HepG2 (cell line): Measurements from ENCODE around the gene SERPINE3. TPM values are rescaled to one million over a fixed set of nuclear protein-coding genes. Genes with fewer than 3 reads are reported as not detected.

Experiments used
- ATAC-seq: fragments of 200-7000 bp; cut with Tn5 transposase; 3 replicates; pipeline ENCODE4 v1.9.1; 2020; ENCODE audit warnings: mild to moderate bottlenecking, moderate library complexity
- BruUV-seq: library from RNA; stranded (reverse); fragments of 400-500 nt; replicated peaks from 2 replicates; lab custom pipeline; 2021; lab: Mats Ljungman, UMichigan
- CTCF ChIA-PET: fragments of 300-600 bp; formaldehyde crosslinking; extraction: SDS; loops from one replicate; lab custom pipeline; 2021; ENCODE audit warnings: low total read pairs, inconsistent platforms, low intra/inter-chr PET ratio; lab: Yijun Ruan, JAX
- POLR2A ChIA-PET: fragments of 350-600 bp; sonication (Branson Sonifier 250); formaldehyde crosslinking; loops from one replicate; lab custom pipeline; 2020; ENCODE audit warnings: antibody characterized with exemption, inconsistent platforms; lab: Yijun Ruan, JAX
- DNase-seq: peaks from one replicate; pipeline ENCODE4 v3.0.0-alpha.2; 2015; ENCODE audit warnings: low spot score
- FAIRE-seq: peaks from 3 replicates; lab custom pipeline; 2011; peaks lifted over from hg19 to GRCh38; lab: Jason Lieb, UNC
- H2AFZ ChIP-seq: one replicate; pipeline ENCODE4 v1.6.1; 2011; ENCODE audit warnings: low read length, inconsistent platforms
- H3K27ac ChIP-seq: fragments of 300-600 bp; 3 replicates; pipeline ENCODE4 v1.8.0; 2011; ENCODE audit warnings: mixed run types, mild to moderate bottlenecking, mixed read lengths, low read length, inconsistent platforms; ENCODE audit not compliant: insufficient read depth; ENCODE audit errors: extremely low read length
- H3K27me3 ChIP-seq, 2 experiments: fragments of 200-600 bp in 1 of 2; 2 replicates in 1 of 2; 3 replicates in 1 of 2; pipeline versions ENCODE4 v1.6.0 to v1.8.0; 2011; ENCODE audit warnings: low read length in 2 of 2, mild to moderate bottlenecking in 2 of 2, moderate library complexity in 2 of 2, inconsistent platforms in 1 of 2; ENCODE audit not compliant: insufficient read depth in 2 of 2, control insufficient read depth in 1 of 2
- H3K36me3 ChIP-seq, 2 experiments: fragments of 200-600 bp in 1 of 2; replicated peaks in 1 of 2; 2 replicates in 1 of 2; 3 replicates in 1 of 2; pipeline versions ENCODE4 v1.5.1 to v1.8.0; 2011; ENCODE audit warnings: low read length in 2 of 2, inconsistent platforms in 1 of 2; ENCODE audit not compliant: insufficient read depth in 2 of 2, control insufficient read depth in 1 of 2
- H3K4me1 ChIP-seq: 2 replicates; pipeline ENCODE4 v1.5.1; 2012; ENCODE audit warnings: low read length, inconsistent platforms; ENCODE audit not compliant: insufficient read depth
- H3K4me2 ChIP-seq: 2 replicates; pipeline ENCODE4 v1.6.0; 2011; ENCODE audit warnings: low read depth, low read length, inconsistent platforms
- H3K4me3 ChIP-seq, 3 experiments: fragments of 200-600 bp in 1 of 3; sonication (generic), shearing (Covaris generic) in 1 of 3; replicated peaks in 1 of 3; 2 replicates each; pipeline ENCODE4 v1.5.1; 2011 to 2016; ENCODE audit warnings: low read length in 3 of 3, inconsistent platforms in 2 of 3, low read depth in 2 of 3, mild to moderate bottlenecking in 2 of 3, control low read depth in 1 of 3, mixed read lengths in 1 of 3; ENCODE audit not compliant: insufficient read depth in 1 of 3
- H3K79me2 ChIP-seq: one replicate; pipeline ENCODE4 v1.6.1; 2011; ENCODE audit warnings: low read length, inconsistent platforms; ENCODE audit not compliant: insufficient read depth
- H3K9ac ChIP-seq: 2 replicates; pipeline ENCODE4 v1.6.0; 2011; ENCODE audit warnings: mild to moderate bottlenecking, low read depth, low read length, inconsistent platforms; ENCODE audit not compliant: insufficient read depth
- H3K9me3 ChIP-seq: 2 replicates; pipeline ENCODE4 v1.5.1; 2012; ENCODE audit warnings: mild to moderate bottlenecking, low read length
- H4K20me1 ChIP-seq: 2 replicates; pipeline ENCODE4 v1.6.0; 2011; ENCODE audit warnings: inconsistent platforms, mild to moderate bottlenecking, low read length, moderate library complexity; ENCODE audit not compliant: insufficient read depth
- CEBPB ChIP-seq: IDR thresholded peaks from 2 replicates; pipeline ENCODE4 v1.6.1; 2011; ENCODE audit warnings: low read depth, low read length, improper control_type of control experiment, borderline replicate concordance
- CREB1 ChIP-seq, 2 experiments: fragments of 450-650 bp in 1 of 2; IDR thresholded peaks; 2 replicates each; pipeline ENCODE4 v1.6.1; 2016 to 2017; ENCODE audit warnings: control low read depth in 1 of 2, mild to moderate bottlenecking in 1 of 2, missing compliant biosample characterization in 1 of 2, missing genetic modification characterization in 1 of 2
- SMC3 ChIP-seq: IDR thresholded peaks from 2 replicates; pipeline ENCODE4 v1.6.1; 2011; ENCODE audit warnings: low read length, improper control_type of control experiment
- ZNF143 ChIP-seq: sonication (generic); formaldehyde crosslinking; IDR thresholded peaks from 2 replicates; pipeline ENCODE4 v1.4.0; 2020; ENCODE audit warnings: missing genetic modification reagents
- ZNF891 ChIP-seq: sonication (generic); formaldehyde crosslinking; IDR thresholded peaks from 2 replicates; pipeline ENCODE4 v1.5.0; 2020; ENCODE audit warnings: mild to moderate bottlenecking, missing genetic modification reagents
- WGBS: methylation state at CpG from one replicate; pipeline ENCODE4 v1.1.6; 2017; ENCODE audit warnings: low lambda C conversion rate; 5-methylcytosine and 5-hydroxymethylcytosine counted together
- in situ Hi-C: cut with HindIII; loops from 2 replicates; pipeline ENCODE4 v1.10.0; 2017; ENCODE audit warnings: low pct_unique_long_range_greater_than_20kb; ENCODE audit not compliant: extremely low pct_ligation_motif_present
- intact Hi-C: fragments of 100-400 bp; cut with micrococcal nuclease; formaldehyde crosslinking; loops from one replicate; pipeline ENCODE4 v1.10.0; 2022; ENCODE audit not compliant: unreplicated experiment
- polyA plus RNA-seq, 8 experiments: library from polyadenylated mRNA; depleted of rRNA in 3 of 8; stranded (reverse) in 7 of 8; unstranded in 1 of 8; fragments of >200 nt; fragmentation: Illumina TruSeq in 4 of 8; extraction: Trizol in 4 of 8; gene quantifications; 2 replicates each; pipeline versions ENCODE4 v1.2.1 to v1.2.3, GENCODE V29; 2011 to 2016; ENCODE audit warnings: low read depth in 4 of 8, missing spikeins in 1 of 8, mixed read lengths in 1 of 8; ENCODE audit not compliant: insufficient read depth in 1 of 8
- total RNA-seq, 5 experiments: library from RNA; depleted of rRNA; stranded (reverse); fragments of >200 nt; fragmentation: Illumina TruSeq; extraction: Trizol; gene quantifications; 2 replicates each; pipeline ENCODE4 v1.2.3, GENCODE V29; 2016; ENCODE audit warnings: low read depth in 1 of 5

Gene SERPINE3
- total and polyA plus RNA-seq, 2 of the 13 experiments (the other 11 are each of a cell fraction or from before 2014, with no cell fraction given) = not detected

DNA sequence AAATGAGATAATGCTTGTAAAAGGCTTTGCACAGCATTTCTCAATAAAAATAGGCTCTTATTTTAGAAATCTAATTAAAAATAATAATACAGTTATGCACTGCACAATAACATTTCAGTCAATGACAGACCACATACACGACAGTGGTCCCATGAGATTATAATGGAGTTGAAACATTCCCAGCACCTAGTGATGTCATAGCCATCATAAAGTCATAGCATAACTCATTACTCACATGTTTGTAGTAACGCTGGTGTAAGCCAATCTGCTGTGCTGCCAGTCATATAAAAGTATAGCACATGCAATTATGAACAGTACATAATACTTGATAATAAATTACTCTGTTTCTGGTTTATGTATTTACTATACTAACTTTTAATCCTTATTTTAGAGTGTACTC is 12.7 kb upstream of the SERPINE3 start:
- Histone ChIP-seq H3K9ac (no peak overlapping the region), H3K4me2 (no peak overlapping the region), H3K27me3 (peaks cover 2 to 6% of the 10 kb centered on the region in 2 experiments; a peak in 2 of 5 replicates), H3K9me3 (no peaks in the 10 kb centered on the region), H3K4me3 (no peak overlapping the region), H3K36me3 (no peaks in the 10 kb centered on the region), H3K79me2 (no peaks in the 10 kb centered on the region), H3K4me1 (no peaks in the 10 kb centered on the region), H3K27ac (no peak overlapping the region), H2AFZ (no peak overlapping the region), H4K20me1 (no peaks in the 10 kb centered on the region)
- in situ Hi-C loops = no loop called here
- ChIA-PET POLR2A (no interaction called here), CTCF (interaction anchor here (0.5 kb wide), 1 partner anchor 1602 kb away, joined by 3 read pairs; no protein-coding TSS in a partner anchor)
- 52% methylated on average over 2 of the region's 2 CpGs for WGBS
- DNase-seq (no peak), FAIRE-seq (no peak), ATAC-seq (no peak)
- no peak for TF ChIP-seq ZNF143 (CRISPR knock-in tag)
- no peak for TF ChIP-seq ZNF891 (CRISPR knock-in tag)
- TF ChIP-seq CREB1 (IDR thresholded peaks at IDR 0.05) = peak; percentile 61
- no peak for TF ChIP-seq CREB1 (CRISPR knock-in tag; IDR thresholded peaks at IDR 0.05)
- intact Hi-C loops = no loop called here
- BruUV-seq = no TSS peak

DNA sequence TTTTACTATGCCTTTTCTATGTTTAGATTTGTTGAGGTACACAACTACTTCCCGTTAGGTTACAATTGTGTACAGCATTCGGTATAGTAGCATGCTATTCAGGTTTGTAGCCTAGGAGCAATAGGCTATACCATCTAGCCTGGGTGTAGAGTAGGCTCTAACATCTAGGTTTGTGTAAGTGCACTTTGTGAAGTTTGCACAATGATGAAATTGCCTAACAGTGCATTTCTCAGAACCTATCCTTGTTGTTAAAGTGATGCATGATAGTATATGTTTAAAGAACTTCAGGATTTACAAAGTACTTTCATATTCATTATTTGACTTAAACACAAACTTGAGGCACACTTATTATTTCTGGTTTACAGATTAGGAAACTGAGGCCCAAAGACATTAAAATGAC is 11.5 kb upstream of the SERPINE3 start:
- H3K27me3 ChIP-seq = peaks cover 0 to 5% of the 10 kb centered on the region in 2 experiments; a peak in 1 of 5 replicates
- no peaks in the 10 kb centered on the region for H3K79me2 ChIP-seq
- no peaks in the 10 kb centered on the region for H3K9me3 ChIP-seq
- in situ Hi-C loops (no loop called here), intact Hi-C loops (no loop called here)
- DNase-seq (no peak), FAIRE-seq (no peak), ATAC-seq (no peak)
- no peak overlapping the region for H2AFZ ChIP-seq
- CTCF ChIA-PET = no interaction called here
- H3K4me1 ChIP-seq = no peaks in the 10 kb centered on the region
- no peaks in the 10 kb centered on the region for H3K36me3 ChIP-seq
- no peak overlapping the region for H3K4me3 ChIP-seq
- no TSS peak for BruUV-seq
- H4K20me1 ChIP-seq = no peaks in the 10 kb centered on the region
- TF ChIP-seq SMC3 (no peak), CEBPB (peak; percentile 43; the same call in 1 of the 2 replicates)
- WGBS = 51% methylated on average over 2 of the region's 2 CpGs
- no peak overlapping the region for H3K4me2 ChIP-seq
- no peak overlapping the region for H3K9ac ChIP-seq
- POLR2A ChIA-PET = no interaction called here
- no peak overlapping the region for H3K27ac ChIP-seq
